ENCODE results near the gene PPP1R27.

Gene PPP1R27

DNA sequence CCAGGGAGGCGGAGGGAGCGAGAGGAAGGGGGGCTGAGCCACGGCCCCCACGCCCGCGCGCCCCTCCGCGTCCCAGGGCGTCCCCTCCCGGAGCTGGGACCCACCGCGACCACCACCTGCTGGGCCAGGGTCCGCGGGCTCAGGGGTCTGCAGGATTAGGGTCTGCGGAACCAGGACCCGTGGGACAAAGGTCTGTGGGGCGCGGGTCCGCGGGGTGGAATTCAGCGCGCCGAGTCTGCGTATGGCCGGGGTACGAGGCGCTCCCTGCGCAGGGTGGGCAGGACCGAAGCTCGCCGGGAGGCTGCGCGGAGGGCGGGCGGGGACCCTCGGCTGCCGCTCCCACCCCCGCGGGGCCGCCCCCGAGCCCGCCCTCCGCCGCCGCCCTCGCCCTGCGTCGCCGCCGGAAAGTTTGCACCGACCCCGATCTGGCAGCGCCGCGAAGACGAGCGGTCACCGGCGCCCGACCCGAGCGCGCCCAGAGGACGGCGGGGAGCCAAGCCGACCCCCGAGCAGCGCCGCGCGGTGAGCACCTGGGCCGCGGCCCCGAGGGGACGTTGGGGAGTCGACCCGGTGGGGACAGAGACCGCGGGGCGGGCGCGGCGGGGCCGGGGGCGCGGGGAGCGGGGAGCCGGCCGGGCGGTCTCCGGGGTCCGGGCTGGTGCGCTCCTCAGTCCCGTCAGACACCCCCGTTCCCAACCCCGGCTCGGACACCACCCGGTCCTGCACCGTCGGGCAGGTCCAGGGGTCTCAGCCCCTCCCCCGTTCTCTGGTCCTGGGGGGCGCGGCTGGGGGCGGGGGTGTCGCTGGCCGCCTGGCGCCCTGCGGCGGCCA, 30.9 kb downstream of the PPP1R27 start, which contains the start of gene GCGR:
Gene GCGR (plus strand): TSS at position 423 of the 831 bp plus-strand sequence. CDS start 4,869 bp downstream, outside the sequence.
- no peak for DNase-seq

- no peak for DNase-seq
Observed at GRCh38 chr17:81802856-81803643, 31.8 kb downstream of the PPP1R27 start.

DNA sequence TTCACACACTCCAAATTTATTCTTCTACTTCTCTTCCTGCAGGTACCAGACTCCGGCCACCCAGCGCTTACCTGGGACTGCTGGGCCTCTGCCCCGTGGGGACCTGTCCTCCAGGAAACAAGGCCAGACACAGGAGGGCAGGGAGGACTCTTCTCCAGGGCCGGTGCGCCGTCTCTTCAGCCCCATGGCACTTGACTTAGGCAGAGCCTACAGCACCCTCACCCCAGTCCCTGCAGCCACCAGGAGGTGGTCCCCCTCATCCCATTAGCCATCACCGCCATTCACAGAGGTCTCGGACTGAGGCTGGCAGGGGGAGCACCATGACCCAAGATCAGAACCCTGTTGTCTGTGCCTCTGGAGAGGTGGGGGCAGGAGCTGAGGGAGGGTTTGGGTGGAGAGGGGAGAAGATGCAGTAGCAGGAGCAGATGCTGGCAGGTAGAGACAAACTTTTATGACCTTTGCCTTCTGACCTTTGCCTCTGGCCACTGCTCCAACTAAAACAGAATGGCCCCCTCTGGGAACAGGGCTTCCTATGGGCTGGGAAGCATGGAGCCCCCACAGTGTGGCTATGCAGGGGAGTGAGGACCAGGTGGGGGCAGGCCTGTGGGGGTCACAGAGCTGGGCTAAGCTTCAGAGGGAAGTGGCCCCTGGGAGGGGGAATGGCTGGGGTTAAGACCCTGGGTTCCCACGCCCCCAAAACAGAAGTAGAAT, 32.6 kb downstream of the PPP1R27 start:
- DNase-seq = no peak

- DNase-seq = no peak
Observed at GRCh38 chr17:81801327-81801726, 33.5 kb downstream of the PPP1R27 start.

DNA sequence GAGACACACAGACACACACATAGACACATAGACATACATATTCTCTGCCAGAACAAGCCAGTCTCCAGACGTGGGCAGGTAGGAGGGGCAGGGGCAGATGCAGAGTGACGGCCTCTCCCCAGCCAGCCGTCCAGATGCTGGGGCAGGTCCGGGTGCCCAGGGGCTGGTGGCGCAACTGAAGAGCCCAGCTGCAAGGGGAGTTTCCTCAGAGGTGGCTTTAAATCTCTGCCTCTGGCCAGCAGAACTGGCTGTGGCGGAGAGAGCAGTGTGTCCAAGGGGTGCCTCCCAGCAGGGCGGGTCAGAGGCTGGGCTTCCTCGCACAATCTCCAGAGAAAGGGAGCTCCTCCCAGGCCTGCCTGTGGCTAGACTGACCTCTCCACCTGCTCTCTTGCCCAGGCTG, 40.3 kb downstream of the PPP1R27 start:
- DNase-seq = no peak

- no peak for DNase-seq
Observed at GRCh38 chr17:81794074-81794476, 40.8 kb downstream of the PPP1R27 start.

DNA sequence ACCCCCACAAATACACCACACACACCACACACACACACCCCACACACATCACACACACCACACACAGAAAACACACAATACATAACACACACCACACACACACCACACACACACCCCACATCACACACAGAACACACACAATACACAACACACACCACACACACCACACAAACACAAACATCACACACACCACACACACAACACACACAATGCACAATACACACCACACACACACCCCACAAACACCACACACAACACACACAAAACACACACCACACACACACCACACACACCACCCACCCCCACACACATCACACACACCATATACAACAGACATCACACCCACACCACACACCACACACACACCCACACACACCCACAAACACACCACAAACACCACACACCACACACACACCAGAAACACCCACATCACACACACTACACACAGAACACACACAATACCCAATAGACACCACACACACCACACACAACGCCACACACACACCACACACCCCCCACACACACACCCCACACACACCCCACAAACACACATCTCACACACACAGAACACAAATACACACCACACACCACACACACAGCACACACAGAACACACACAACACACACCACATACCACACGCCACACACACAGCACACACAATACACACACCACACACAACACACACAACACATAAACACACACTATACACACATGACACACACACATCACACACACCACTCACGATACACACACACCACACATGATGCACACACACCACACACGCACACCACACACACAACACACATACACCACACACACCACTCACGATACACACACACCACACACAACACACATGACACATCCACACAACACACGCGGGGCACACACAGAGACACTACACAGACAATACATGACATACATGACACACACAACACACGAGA, 41.9 kb downstream of the PPP1R27 start:
- no peak for DNase-seq

Measured in NCI-H1930 (cell line).